CD14-positive monocyte (primary cell): ENCODE results near the gene MADD. TPM values are rescaled to one million over a fixed set of nuclear protein-coding genes. Genes with fewer than 3 reads are reported as not detected.
A peak's percentile ranks its signal among the peaks of the same experiment; 100 is the strongest.

ENCODE experiments used
- DNase-seq, 3 donors: peaks; one replicate each; pipeline ENCODE4 v3.0.0-alpha.2; 2011 to 2022
- H2AFZ ChIP-seq: 2 replicates; pipeline ENCODE4 v1.6.0; 2012; ENCODE audit warnings: mild to moderate bottlenecking, low read depth, low read length, inconsistent platforms; ENCODE audit not compliant: insufficient read depth, poor library complexity, severe bottlenecking
- H3K27ac ChIP-seq, 2 donors: 1 replicate in 1 of 2; 2 replicates in 1 of 2; pipeline ENCODE4 v1.5.1; 2012 to 2013; ENCODE audit warnings: low read length in 2 of 2, control low read depth in 1 of 2, inconsistent platforms in 1 of 2, low read depth in 1 of 2, mild to moderate bottlenecking in 1 of 2
- H3K27me3 ChIP-seq, 2 donors: one replicate each; pipeline versions ENCODE4 v1.6.0 to v1.6.1; 2011 to 2013; ENCODE audit warnings: low read length in 2 of 2; ENCODE audit not compliant: control insufficient read depth in 2 of 2, insufficient read depth in 2 of 2
- H3K36me3 ChIP-seq, 2 donors: replicated peaks in 1 of 2; 1 replicate in 1 of 2; 2 replicates in 1 of 2; pipeline versions ENCODE4 v1.5.1 to v1.6.1; 2012 to 2013; ENCODE audit warnings: low read length in 2 of 2, control low read depth in 1 of 2, inconsistent platforms in 1 of 2, mild to moderate bottlenecking in 1 of 2; ENCODE audit not compliant: insufficient read depth in 2 of 2, control insufficient read depth in 1 of 2
- H3K4me1 ChIP-seq, 2 donors: 1 replicate in 1 of 2; 2 replicates in 1 of 2; pipeline versions ENCODE4 v1.5.1 to v1.6.1; 2012 to 2013; ENCODE audit warnings: low read length in 2 of 2, control low read depth in 1 of 2, inconsistent platforms in 1 of 2, mild to moderate bottlenecking in 1 of 2, moderate library complexity in 1 of 2; ENCODE audit not compliant: insufficient read depth in 2 of 2, control insufficient read depth in 1 of 2
- H3K4me2 ChIP-seq: replicated peaks from 2 replicates; pipeline ENCODE3; 2012; ENCODE audit warnings: low read length, moderate library complexity, mild to moderate bottlenecking; ENCODE audit not compliant: poor library complexity, severe bottlenecking; ENCODE audit errors: extremely low read depth
- H3K4me3 ChIP-seq, 3 experiments: fragments of 200-600 bp in 1 of 3; sonication (generic) in 1 of 3; replicated peaks in 1 of 3; 1 replicate in 2 of 3; 2 replicates in 1 of 3; pipeline ENCODE4 v1.5.1; 2011 to 2013; ENCODE audit warnings: low read length in 3 of 3, mild to moderate bottlenecking in 3 of 3, control low read depth in 2 of 3, low read depth in 2 of 3, inconsistent platforms in 1 of 3, moderate library complexity in 1 of 3
- H3K79me2 ChIP-seq: 2 replicates; pipeline ENCODE4 v1.6.0; 2012; ENCODE audit warnings: mild to moderate bottlenecking, control low read depth, inconsistent platforms, low read length, moderate library complexity; ENCODE audit not compliant: insufficient read depth
- H3K9ac ChIP-seq: 2 replicates; pipeline ENCODE4 v1.6.0; 2017; ENCODE audit warnings: low read length, mild to moderate bottlenecking; ENCODE audit not compliant: insufficient read depth, poor library complexity, severe bottlenecking
- H3K9me3 ChIP-seq, 2 donors: replicated peaks in 1 of 2; 1 replicate in 1 of 2; 2 replicates in 1 of 2; pipeline versions ENCODE4 v1.5.1 to v1.6.1; 2012 to 2013; ENCODE audit warnings: low read length in 2 of 2, control low read depth in 1 of 2; ENCODE audit not compliant: control insufficient read depth in 1 of 2, insufficient read depth in 1 of 2
- H4K20me1 ChIP-seq: 2 replicates; pipeline ENCODE4 v1.6.0; 2012; ENCODE audit warnings: mild to moderate bottlenecking, low read length, control low read depth, moderate library complexity; ENCODE audit not compliant: insufficient read depth
- H3K27ac Mint-ChIP-seq, 7 donors: one replicate each; pipeline ENCODE4 v1.8.0; 2020; ENCODE audit warnings: mild to moderate bottlenecking in 7 of 7, mixed read lengths in 7 of 7, moderate library complexity in 6 of 7, inconsistent platforms in 2 of 7
- H3K27me3 Mint-ChIP-seq, 3 donors: one replicate each; pipeline ENCODE4 v1.8.0; 2021 to 2022; ENCODE audit warnings: low read depth in 3 of 3, mild to moderate bottlenecking in 3 of 3, mixed read lengths in 3 of 3, moderate library complexity in 3 of 3, inconsistent platforms in 1 of 3
- H3K36me3 Mint-ChIP-seq, 2 donors: one replicate each; pipeline ENCODE4 v1.8.0; 2020; ENCODE audit warnings: mixed read lengths in 2 of 2, inconsistent platforms in 1 of 2, mild to moderate bottlenecking in 1 of 2
- H3K4me1 Mint-ChIP-seq: one replicate; pipeline ENCODE4 v1.8.0; 2020; ENCODE audit warnings: mild to moderate bottlenecking, mixed read lengths
- H3K4me3 Mint-ChIP-seq, 2 donors: one replicate each; pipeline ENCODE4 v1.8.0; 2020; ENCODE audit warnings: mild to moderate bottlenecking in 2 of 2, mixed read lengths in 2 of 2, moderate library complexity in 1 of 2
- H3K9me3 Mint-ChIP-seq, 7 donors: one replicate each; pipeline ENCODE4 v1.8.0; 2020 to 2022; ENCODE audit warnings: mixed read lengths in 7 of 7, mild to moderate bottlenecking in 6 of 7, moderate library complexity in 6 of 7, inconsistent platforms in 2 of 7
- CTCF ChIP-seq: fragments of 200-600 bp; IDR thresholded peaks from one replicate; pipeline ENCODE4 v1.8.0; 2022; ENCODE audit warnings: antibody characterized with exemption, mild to moderate bottlenecking
- WGBS: methylation state at CpG from one replicate; pipeline ENCODE4 v1.1.5; 2013; ENCODE audit warnings: missing lambda C conversion rate; ENCODE audit not compliant: insufficient coverage; 5-methylcytosine and 5-hydroxymethylcytosine counted together
- intact Hi-C, 2 donors: fragments of 100-400 bp; cut with micrococcal nuclease; formaldehyde crosslinking; loops; one replicate each; pipeline versions ENCODE4 v1.15.0 to v1.15.1; 2023
- polyA plus RNA-seq, 3 donors: library from polyadenylated mRNA; depleted of rRNA in 1 of 3; unstranded in 2 of 3; stranded (reverse) in 1 of 3; fragments of 300-500 nt in 2 of 3; fragments of >200 nt in 1 of 3; fragmentation: Illumina TruSeq in 2 of 3; gene quantifications; 1 replicate in 2 of 3; 2 replicates in 1 of 3; pipeline ENCODE4 v1.2.3, GENCODE V29; 2012 to 2021

The MADD gene
- polyA plus RNA-seq, 3 donors = 6.4 to 58.1 (median 12.2) TPM

- intact Hi-C loops = loop anchor here in 1 of 2 donors (10.0 kb wide), 1 partner anchor 94 kb away; no protein-coding TSS in a partner anchor
Observed at GRCh38 chr11:47270331-47271271, 668 bp downstream of the MADD start.

More at GRCh38 chr11:47270331-47271271, 668 bp downstream of the MADD start:
- Histone ChIP-seq H3K79me2 (peaks cover 57% of the 10 kb centered on the region), H3K4me1 (peaks cover 46 to 48% of the 10 kb centered on the region in 2 donors), H3K4me3 (peak overlapping the region; percentile 63 to 95 (median 80)), H3K9me3 (no peaks in the 10 kb centered on the region), H3K27me3 (no peaks in the 10 kb centered on the region), H4K20me1 (peaks cover 52% of the 10 kb centered on the region), H2AFZ (peak overlapping the region; percentile 86), H3K27ac (peak overlapping the region; percentile 70 to 96), H3K9ac (peak overlapping the region; percentile 80), H3K36me3 (peaks cover 21 to 22% of the 10 kb centered on the region in 2 donors), H3K4me2 (peak overlapping the region; percentile 85)
- Mint-ChIP-seq H3K9me3 (no peaks in the 10 kb centered on the region), H3K4me3 (peak overlapping the region; percentile 79 to 94), H3K4me1 (peaks cover 49% of the 10 kb centered on the region), H3K27me3 (peaks cover 0 to 3% (median 1%) of the 10 kb centered on the region in 3 donors), H3K36me3 (peaks cover 15 to 22% of the 10 kb centered on the region in 2 donors), H3K27ac (peak overlapping the region; percentile 80 to 96 (median 90))
- 2% methylated on average over 13 of the region's 34 CpGs for WGBS
- DNase-seq = peak in 2 of 3 donors; percentile 11 to 40
- TF ChIP-seq CTCF = no peak
